H9 (cell line): ENCODE measurements around the gene RBM33. TPM values are rescaled to one million over a fixed set of nuclear protein-coding genes. Genes with fewer than 3 reads are reported as not detected.

Experiments
- DNase-seq: peaks from one replicate; pipeline ENCODE4 v3.0.0-alpha.2; 2017
- H2AFZ ChIP-seq: one replicate; pipeline ENCODE4 v1.6.1; 2013; ENCODE audit warnings: mild to moderate bottlenecking, low read length, control low read depth, moderate library complexity
- H2AK5ac ChIP-seq: 2 replicates; pipeline ENCODE4 v1.6.1; 2013; ENCODE audit warnings: low read length, control low read depth, mixed read lengths; ENCODE audit not compliant: insufficient read length
- H2BK120ac ChIP-seq: one replicate; pipeline ENCODE4 v1.6.1; 2013; ENCODE audit warnings: low read depth, mild to moderate bottlenecking, low read length, control low read depth, inconsistent platforms; ENCODE audit not compliant: poor library complexity, severe bottlenecking
- H2BK12ac ChIP-seq: 2 replicates; pipeline ENCODE4 v1.6.1; 2013; ENCODE audit warnings: low read length, control low read depth, mixed read lengths, low read depth; ENCODE audit not compliant: insufficient read length
- H2BK15ac ChIP-seq: 2 replicates; pipeline ENCODE4 v1.6.1; 2013; ENCODE audit warnings: low read depth, low read length, control low read depth
- H2BK20ac ChIP-seq: one replicate; pipeline ENCODE4 v1.6.1; 2013; ENCODE audit warnings: low read depth, mild to moderate bottlenecking, low read length, control low read depth, inconsistent platforms; ENCODE audit not compliant: poor library complexity, severe bottlenecking
- H2BK5ac ChIP-seq: 2 replicates; pipeline ENCODE4 v1.6.1; 2013; ENCODE audit warnings: low read length, control low read depth, mixed read lengths; ENCODE audit not compliant: insufficient read length
- H3K14ac ChIP-seq: 2 replicates; pipeline ENCODE4 v1.6.1; 2013; ENCODE audit warnings: low read length, control low read depth; ENCODE audit not compliant: insufficient read depth
- H3K18ac ChIP-seq: 2 replicates; pipeline ENCODE4 v1.6.1; 2013; ENCODE audit warnings: low read depth, mild to moderate bottlenecking, mixed read lengths, low read length, control low read depth; ENCODE audit not compliant: insufficient read length
- H3K23ac ChIP-seq: 2 replicates; pipeline ENCODE4 v1.6.1; 2013; ENCODE audit warnings: low read length, control low read depth, mixed read lengths, low read depth; ENCODE audit not compliant: insufficient read length
- H3K23me2 ChIP-seq: 2 replicates; pipeline ENCODE4 v1.6.1; 2013; ENCODE audit warnings: low read depth, mild to moderate bottlenecking, mixed read lengths, low read length, control low read depth; ENCODE audit not compliant: insufficient read length, poor library complexity, severe bottlenecking
- H3K27ac ChIP-seq: 2 replicates; pipeline ENCODE4 v1.5.1; 2013; ENCODE audit warnings: low read length, control low read depth, mixed read lengths, low read depth; ENCODE audit not compliant: insufficient read length
- H3K27me3 ChIP-seq: 2 replicates; pipeline ENCODE4 v1.6.1; 2013; ENCODE audit warnings: low read length, control low read depth, inconsistent platforms; ENCODE audit not compliant: insufficient read depth
- H3K4ac ChIP-seq: 2 replicates; pipeline ENCODE4 v1.6.1; 2013; ENCODE audit warnings: low read depth, mild to moderate bottlenecking, control low read depth, inconsistent platforms, low read length, moderate library complexity
- H3K4me1 ChIP-seq: 2 replicates; pipeline ENCODE4 v1.6.1; 2013; ENCODE audit warnings: low read length, control low read depth, inconsistent platforms; ENCODE audit not compliant: insufficient read depth
- H3K4me2 ChIP-seq: 2 replicates; pipeline ENCODE4 v1.6.1; 2013; ENCODE audit warnings: low read length, control low read depth, mixed read lengths; ENCODE audit not compliant: insufficient read length, insufficient read depth
- H3K56ac ChIP-seq: 2 replicates; pipeline ENCODE4 v1.6.1; 2013; ENCODE audit warnings: low read depth, mild to moderate bottlenecking, mixed read lengths, low read length, control low read depth; ENCODE audit not compliant: insufficient read length
- H3K79me1 ChIP-seq: 2 replicates; pipeline ENCODE4 v1.6.1; 2013; ENCODE audit warnings: low read depth, mild to moderate bottlenecking, moderate library complexity, low read length, control low read depth, inconsistent platforms; ENCODE audit not compliant: insufficient read depth, poor library complexity, severe bottlenecking
- H3K79me2 ChIP-seq: 2 replicates; pipeline ENCODE4 v1.6.1; 2013; ENCODE audit warnings: low read length, control low read depth, inconsistent platforms; ENCODE audit not compliant: insufficient read depth
- H3K9ac ChIP-seq: 2 replicates; pipeline ENCODE4 v1.6.1; 2013; ENCODE audit warnings: low read length, control low read depth, mixed read lengths; ENCODE audit not compliant: insufficient read length; ENCODE audit errors: extremely low read depth
- H3K9me3 ChIP-seq: one replicate; pipeline ENCODE4 v1.6.1; 2013; ENCODE audit warnings: low read depth, low read length, inconsistent platforms; ENCODE audit not compliant: control insufficient read depth
- H3T11ph ChIP-seq: one replicate; pipeline ENCODE4 v1.6.1; 2013; ENCODE audit warnings: mild to moderate bottlenecking, low read length, control low read depth, inconsistent platforms
- H4K20me1 ChIP-seq: one replicate; pipeline ENCODE4 v1.6.1; 2013; ENCODE audit not compliant: control insufficient read depth, insufficient read length, insufficient read depth
- H4K5ac ChIP-seq: 2 replicates; pipeline ENCODE4 v1.6.1; 2013; ENCODE audit warnings: low read depth, mild to moderate bottlenecking, mixed read lengths, low read length, control low read depth; ENCODE audit not compliant: insufficient read length
- H4K8ac ChIP-seq: replicated peaks from 2 replicates; pipeline ENCODE4 v1.6.1; 2013; ENCODE audit warnings: low read length, control low read depth, mixed read lengths, low read depth; ENCODE audit not compliant: insufficient read length
- H4K91ac ChIP-seq: 2 replicates; pipeline ENCODE4 v1.6.1; 2013; ENCODE audit warnings: low read depth, mild to moderate bottlenecking, moderate library complexity, mixed read lengths, low read length, control low read depth; ENCODE audit not compliant: insufficient read length
- H3K27ac Mint-ChIP-seq, 3 experiments: 2 replicates in 2 of 3; 3 replicates in 1 of 3; pipeline ENCODE4 v1.8.0; 2020 to 2021; ENCODE audit warnings: mixed read lengths in 3 of 3, mild to moderate bottlenecking in 1 of 3, moderate library complexity in 1 of 3
- H3K27me3 Mint-ChIP-seq: 2 replicates; pipeline ENCODE4 v1.8.0; 2021; ENCODE audit warnings: low read depth, mild to moderate bottlenecking, moderate library complexity, mixed read lengths
- H3K36me3 Mint-ChIP-seq, 3 experiments: 2 replicates in 2 of 3; 3 replicates in 1 of 3; pipeline ENCODE4 v1.8.0; 2020 to 2021; ENCODE audit warnings: low read depth in 3 of 3, mixed read lengths in 3 of 3; ENCODE audit not compliant: insufficient read depth in 1 of 3
- H3K4me1 Mint-ChIP-seq, 2 experiments: 2 replicates each; pipeline ENCODE4 v1.8.0; 2020; ENCODE audit warnings: mixed read lengths in 2 of 2
- H3K4me3 Mint-ChIP-seq, 2 experiments: 2 replicates in 1 of 2; 3 replicates in 1 of 2; pipeline ENCODE4 v1.8.0; 2020 to 2021; ENCODE audit warnings: mild to moderate bottlenecking in 2 of 2, mixed read lengths in 2 of 2, moderate library complexity in 1 of 2
- H3K9me3 Mint-ChIP-seq, 2 experiments: 2 replicates in 1 of 2; 3 replicates in 1 of 2; pipeline ENCODE4 v1.8.0; 2020; ENCODE audit warnings: mild to moderate bottlenecking in 2 of 2, mixed read lengths in 2 of 2, moderate library complexity in 1 of 2
- WGBS: extraction: QIAGEN DNeasy Blood & Tissue Kit; methylation state at CpG from one replicate; pipeline ENCODE4 v1.1.7; 2013; ENCODE audit warnings: missing lambda C conversion rate, low lambda C conversion rate, mixed read lengths; ENCODE audit not compliant: insufficient read length; ENCODE audit errors: extremely low coverage; 5-methylcytosine and 5-hydroxymethylcytosine counted together
- total RNA-seq: library from RNA; stranded (reverse); gene quantifications from 2 replicates; pipeline ENCODE4 v1.2.1, GENCODE V29; 2021
- TF ChIP-seq, protein P1 (sequence below): fragments of 200-600 bp; sonication (generic); conservative IDR thresholded peaks from 3 replicates; pipeline ENCODE4 v1.8.0; 2021; ENCODE audit warnings: antibody characterized with exemption, mild to moderate bottlenecking

RBM33 gene
- total RNA-seq, 1 experiment from 2014 or later, result 71.3 TPM

DNA sequence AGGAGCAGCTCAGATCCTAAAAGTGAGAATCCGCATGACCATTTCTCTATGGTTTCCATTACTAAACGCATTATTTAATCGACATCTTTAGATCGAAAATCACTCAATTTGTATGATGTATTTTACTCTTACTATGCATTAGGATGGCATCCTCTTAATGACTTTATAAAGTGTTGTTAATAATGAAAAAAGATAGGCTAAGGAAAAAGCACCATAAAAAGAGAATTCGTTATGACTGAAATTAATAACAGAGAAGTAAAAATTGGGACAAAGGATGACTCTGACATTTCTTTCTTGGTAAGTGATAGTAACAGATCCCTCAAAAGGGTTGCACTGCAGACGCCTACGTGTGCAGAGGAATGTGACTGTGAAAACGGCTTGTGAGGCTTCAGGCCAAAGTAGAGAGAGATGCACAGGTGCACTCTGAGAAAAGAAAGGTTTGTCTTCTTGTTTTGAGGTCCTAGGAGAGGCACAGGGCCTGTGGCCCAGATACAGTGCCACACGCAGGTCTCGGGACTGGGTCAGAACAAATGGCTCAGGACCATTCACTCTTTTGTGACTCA, 23.0 kb upstream of the RBM33 start:
- Histone ChIP-seq H3K56ac (no peak overlapping the region), H3K27me3 (no peaks in the 10 kb centered on the region), H3K4me2 (no peak overlapping the region), H2BK5ac (no peak overlapping the region), H4K5ac (no peak overlapping the region), H2BK120ac (no peak overlapping the region), H3K9ac (no peak overlapping the region), H3K27ac (no peak overlapping the region), H2BK15ac (no peak overlapping the region), H3K9me3 (no peaks in the 10 kb centered on the region), H2BK12ac (no peak overlapping the region), H3K23ac (no peak overlapping the region), H4K20me1 (no peaks in the 10 kb centered on the region), H4K91ac (no peak overlapping the region), H3T11ph (no peak overlapping the region), H2AK5ac (no peak overlapping the region), H2AFZ (no peak overlapping the region), H3K4ac (no peak overlapping the region), H2BK20ac (no peak overlapping the region), H3K79me1 (no peaks in the 10 kb centered on the region), H3K23me2 (no peaks in the 10 kb centered on the region), H3K4me1 (no peaks in the 10 kb centered on the region), H4K8ac (no peak overlapping the region), H3K18ac (no peak overlapping the region), H3K79me2 (no peaks in the 10 kb centered on the region), H3K14ac (no peak overlapping the region)
- H3K27me3 Mint-ChIP-seq, result no peaks in the 10 kb centered on the region; the same call in 1 of the 2 replicates
- WGBS, result no CpG with 5 or more reads among the region's 10 CpGs
- peaks cover 7 to 8% of the 10 kb centered on the region in 2 experiments for H3K9me3 Mint-ChIP-seq
- no peak overlapping the region for H3K4me3 Mint-ChIP-seq
- DNase-seq, result no peak
- peaks cover 4 to 7% of the 10 kb centered on the region in 2 experiments for H3K4me1 Mint-ChIP-seq
- H3K36me3 Mint-ChIP-seq, result peaks cover 6 to 12% (median 9%) of the 10 kb centered on the region in 3 experiments; a peak in 6 of 7 replicates
- no peak overlapping the region for H3K27ac Mint-ChIP-seq
- TF ChIP-seq, protein P1, sequence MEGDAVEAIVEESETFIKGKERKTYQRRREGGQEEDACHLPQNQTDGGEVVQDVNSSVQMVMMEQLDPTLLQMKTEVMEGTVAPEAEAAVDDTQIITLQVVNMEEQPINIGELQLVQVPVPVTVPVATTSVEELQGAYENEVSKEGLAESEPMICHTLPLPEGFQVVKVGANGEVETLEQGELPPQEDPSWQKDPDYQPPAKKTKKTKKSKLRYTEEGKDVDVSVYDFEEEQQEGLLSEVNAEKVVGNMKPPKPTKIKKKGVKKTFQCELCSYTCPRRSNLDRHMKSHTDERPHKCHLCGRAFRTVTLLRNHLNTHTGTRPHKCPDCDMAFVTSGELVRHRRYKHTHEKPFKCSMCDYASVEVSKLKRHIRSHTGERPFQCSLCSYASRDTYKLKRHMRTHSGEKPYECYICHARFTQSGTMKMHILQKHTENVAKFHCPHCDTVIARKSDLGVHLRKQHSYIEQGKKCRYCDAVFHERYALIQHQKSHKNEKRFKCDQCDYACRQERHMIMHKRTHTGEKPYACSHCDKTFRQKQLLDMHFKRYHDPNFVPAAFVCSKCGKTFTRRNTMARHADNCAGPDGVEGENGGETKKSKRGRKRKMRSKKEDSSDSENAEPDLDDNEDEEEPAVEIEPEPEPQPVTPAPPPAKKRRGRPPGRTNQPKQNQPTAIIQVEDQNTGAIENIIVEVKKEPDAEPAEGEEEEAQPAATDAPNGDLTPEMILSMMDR, result no peak
